Measurements from ENCODE around the gene HPCAL1.
A peak's percentile ranks its signal among the peaks of the same experiment; 100 is the strongest.

Gene HPCAL1

GRCh38 chr2:10324095-10324832 lies 21.6 kb downstream of the HPCAL1 start:
- DNase-seq (ENCODE audit: low spot score): peak; percentile 36

- DNase-seq (ENCODE audit: low spot score): no peak
Observed at GRCh38 chr2:10325278-10326145, 22.8 kb downstream of the HPCAL1 start.

- no peak for DNase-seq (ENCODE audit: low spot score)
Observed at GRCh38 chr2:10326151-10326616, 23.5 kb downstream of the HPCAL1 start.

GRCh38 chr2:10326707-10327594 lies 24.2 kb downstream of the HPCAL1 start:
- no peak for DNase-seq (ENCODE audit: low spot score)

GRCh38 chr2:10327896-10328669 lies 25.4 kb downstream of the HPCAL1 start:
- DNase-seq (ENCODE audit: low spot score): no peak

GRCh38 chr2:10328670-10329579 lies 26.2 kb downstream of the HPCAL1 start:
- DNase-seq (ENCODE audit: low spot score): no peak

- no peak for DNase-seq (ENCODE audit: low spot score)
Observed at GRCh38 chr2:10329580-10329879, 26.8 kb downstream of the HPCAL1 start.

- peak; percentile 88 for DNase-seq (ENCODE audit: low spot score)
Observed at GRCh38 chr2:10329880-10330699, 27.4 kb downstream of the HPCAL1 start.

GRCh38 chr2:10330700-10331026 lies 28.0 kb downstream of the HPCAL1 start:
- no peak for DNase-seq (ENCODE audit: low spot score)

- DNase-seq (ENCODE audit: low spot score): peak; percentile 67
Observed at GRCh38 chr2:10331027-10331701, 28.5 kb downstream of the HPCAL1 start.

GRCh38 chr2:10331702-10332401 lies 29.1 kb downstream of the HPCAL1 start:
- DNase-seq (ENCODE audit: low spot score): no peak

- no peak for DNase-seq (ENCODE audit: low spot score)
Observed at GRCh38 chr2:10332402-10333246, 29.9 kb downstream of the HPCAL1 start.

- no peak for DNase-seq (ENCODE audit: low spot score)
Observed at GRCh38 chr2:10333247-10333613, 30.5 kb downstream of the HPCAL1 start.

- no peak for DNase-seq (ENCODE audit: low spot score)
Observed at GRCh38 chr2:10333966-10334365, 31.3 kb downstream of the HPCAL1 start.

GRCh38 chr2:10335046-10335840 lies 32.5 kb downstream of the HPCAL1 start:
- no peak for DNase-seq (ENCODE audit: low spot score)

GRCh38 chr2:10336283-10336682 lies 33.6 kb downstream of the HPCAL1 start:
- no peak for DNase-seq (ENCODE audit: low spot score)

Measured in kidney capillary endothelial cell (primary cell).